Liver (tissue), 9 donors: ENCODE data around the gene SIMC1. TPM values are rescaled to one million over a fixed set of nuclear protein-coding genes. Genes with fewer than 3 reads are reported as not detected.

Source experiments
- DNase-seq: peaks from one replicate; pipeline ENCODE4 v3.0.0-alpha.2; 2017; ENCODE audit warnings: low spot score
- H3K27ac ChIP-seq, 2 donors: one replicate each; pipeline ENCODE4 v1.7.0; 2013; ENCODE audit warnings: inconsistent platforms in 2 of 2, low read length in 2 of 2, control low read depth in 1 of 2, low read depth in 1 of 2, mild to moderate bottlenecking in 1 of 2
- H3K27me3 ChIP-seq, 4 donors: one replicate each; pipeline versions ENCODE4 v1.6.1 to v1.7.0; 2013; ENCODE audit warnings: low read length in 3 of 4, inconsistent platforms in 1 of 4, mild to moderate bottlenecking in 1 of 4, moderate library complexity in 1 of 4; ENCODE audit not compliant: control insufficient read depth in 4 of 4, insufficient read depth in 4 of 4
- H3K36me3 ChIP-seq, 4 donors: one replicate each; pipeline versions ENCODE4 v1.6.1 to v1.7.0; 2013; ENCODE audit warnings: low read length in 3 of 4, mild to moderate bottlenecking in 3 of 4, low read depth in 1 of 4, moderate library complexity in 1 of 4; ENCODE audit not compliant: control insufficient read depth in 4 of 4, insufficient read depth in 3 of 4
- H3K4me1 ChIP-seq, 4 donors: one replicate each; pipeline versions ENCODE4 v1.6.1 to v1.7.0; 2013; ENCODE audit warnings: low read length in 3 of 4, mild to moderate bottlenecking in 3 of 4, moderate library complexity in 1 of 4; ENCODE audit not compliant: control insufficient read depth in 4 of 4, insufficient read depth in 4 of 4
- H3K4me3 ChIP-seq, 3 donors: one replicate each; pipeline versions ENCODE4 v1.6.1 to v1.7.0; 2013; ENCODE audit warnings: low read length in 3 of 3, control low read depth in 1 of 3, low read depth in 1 of 3, mild to moderate bottlenecking in 1 of 3
- H3K9ac ChIP-seq, 2 donors: one replicate each; pipeline ENCODE4 v1.7.0; 2013; ENCODE audit warnings: low read length in 2 of 2, mild to moderate bottlenecking in 2 of 2, moderate library complexity in 2 of 2, control low read depth in 1 of 2, low read depth in 1 of 2
- H3K9me3 ChIP-seq, 4 donors: one replicate each; pipeline versions ENCODE4 v1.6.1 to v1.7.0; 2013; ENCODE audit warnings: low read length in 3 of 4; ENCODE audit not compliant: control insufficient read depth in 4 of 4
- CTCF ChIP-seq: fragments of 150-350 bp; IDR thresholded peaks from 2 replicates; pipeline ENCODE4 v1.5.1; 2017; ENCODE audit warnings: improper control_type of control experiment, low read depth, low read length; ENCODE audit not compliant: missing input control
- EGR1 ChIP-seq, 2 donors: IDR thresholded peaks; 2 replicates each; pipeline ENCODE4 v1.6.1; 2016 to 2018; ENCODE audit warnings: antibody characterized with exemption in 2 of 2, low read depth in 2 of 2
- FOXA1 ChIP-seq: IDR thresholded peaks from 2 replicates; pipeline ENCODE4 v1.6.1; 2016; ENCODE audit warnings: antibody characterized with exemption
- FOXA2 ChIP-seq: IDR thresholded peaks from 2 replicates; pipeline ENCODE4 v1.6.1; 2016; ENCODE audit warnings: antibody characterized with exemption
- GABPA ChIP-seq, 2 donors: IDR thresholded peaks in 1 of 2; conservative IDR thresholded peaks in 1 of 2; 2 replicates each; pipeline ENCODE4 v1.6.1; 2016; ENCODE audit warnings: antibody characterized with exemption in 2 of 2, mild to moderate bottlenecking in 1 of 2, moderate library complexity in 1 of 2
- HNF4A ChIP-seq, 2 donors: conservative IDR thresholded peaks; 2 replicates each; pipeline ENCODE4 v1.6.1; 2016; ENCODE audit warnings: antibody characterized with exemption in 2 of 2, mild to moderate bottlenecking in 2 of 2
- HNF4G ChIP-seq: IDR thresholded peaks from 2 replicates; pipeline ENCODE4 v1.6.1; 2016; ENCODE audit warnings: antibody characterized with exemption
- JUND ChIP-seq, 2 donors: IDR thresholded peaks; 2 replicates each; pipeline ENCODE4 v1.6.1; 2016; ENCODE audit warnings: antibody characterized with exemption in 2 of 2
- NR2F2 ChIP-seq: IDR thresholded peaks from 2 replicates; pipeline ENCODE4 v1.6.1; 2016; ENCODE audit warnings: antibody characterized with exemption
- RAD21 ChIP-seq, 2 donors: IDR thresholded peaks; 2 replicates each; pipeline ENCODE4 v1.6.1; 2016; ENCODE audit warnings: antibody characterized with exemption in 2 of 2, mild to moderate bottlenecking in 2 of 2
- RXRA ChIP-seq, 2 donors: IDR thresholded peaks; 2 replicates each; pipeline ENCODE4 v1.6.1; 2017 to 2018; ENCODE audit warnings: antibody characterized with exemption in 2 of 2, mild to moderate bottlenecking in 1 of 2
- SP1 ChIP-seq: IDR thresholded peaks from 2 replicates; pipeline ENCODE4 v1.6.1; 2018; ENCODE audit warnings: antibody characterized with exemption, mild to moderate bottlenecking
- TAF1 ChIP-seq: conservative IDR thresholded peaks from 2 replicates; pipeline ENCODE4 v1.6.1; 2016; ENCODE audit warnings: antibody characterized with exemption, mild to moderate bottlenecking
- YY1 ChIP-seq: IDR thresholded peaks from 2 replicates; pipeline ENCODE4 v1.6.1; 2016; ENCODE audit warnings: antibody characterized with exemption, mild to moderate bottlenecking
- ZBTB33 ChIP-seq: IDR thresholded peaks from 2 replicates; pipeline ENCODE4 v1.6.1; 2016; ENCODE audit warnings: antibody characterized with exemption
- WGBS: extraction: QIAGEN DNeasy Blood & Tissue Kit; methylation state at CpG from one replicate; pipeline ENCODE4 v1.1.7; 2013; 5-methylcytosine and 5-hydroxymethylcytosine counted together
- polyA plus RNA-seq, 2 donors: library from polyadenylated mRNA; stranded (reverse) in 1 of 2; unstranded in 1 of 2; fragments of 200-250 nt in 1 of 2; fragments of >200 nt in 1 of 2; fragmentation: Nextera tagmentation in 1 of 2; extraction: Ambion mirVana in 1 of 2; gene quantifications; one replicate each; pipeline versions ENCODE4 v1.2.1 to v1.2.3, GENCODE V29; 2013 to 2015
- total RNA-seq, 2 donors: library from RNA; depleted of rRNA; stranded (reverse); fragments of >200 nt; gene quantifications; one replicate each; pipeline ENCODE4 v1.2.3, GENCODE V29; 2014
- TF ChIP-seq, protein P1 (sequence below): IDR thresholded peaks from 2 replicates; pipeline ENCODE4 v1.6.1; 2016; ENCODE audit warnings: antibody characterized with exemption
- TF ChIP-seq, protein P2 (sequence below): IDR thresholded peaks from 2 replicates; pipeline ENCODE4 v1.6.1; 2016; ENCODE audit warnings: antibody characterized with exemption, mild to moderate bottlenecking
- TF ChIP-seq, protein P3 (sequence below): IDR thresholded peaks from 2 replicates; pipeline ENCODE4 v1.6.1; 2016; ENCODE audit warnings: antibody characterized with exemption
- donor health status: healthy.
- donor health status: healthy.
- donor health status: healthy.
- donor health status: healthy.
- donor health status: healthy.

SIMC1 gene
- total and polyA plus RNA-seq, 4 donors = 2.5 to 8.9 (median 6.2) TPM

- no peak for TF ChIP-seq ZBTB33
- TF ChIP-seq, protein P1, sequence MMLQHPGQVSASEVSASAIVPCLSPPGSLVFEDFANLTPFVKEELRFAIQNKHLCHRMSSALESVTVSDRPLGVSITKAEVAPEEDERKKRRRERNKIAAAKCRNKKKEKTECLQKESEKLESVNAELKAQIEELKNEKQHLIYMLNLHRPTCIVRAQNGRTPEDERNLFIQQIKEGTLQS = peak; percentile 50
- peak; percentile 38 to 46 for TF ChIP-seq JUND (IDR thresholded peaks at IDR 0.05)
- TF ChIP-seq TAF1 = no peak
- TF ChIP-seq FOXA2 = no peak
- no peak for TF ChIP-seq HNF4G
- no peak for TF ChIP-seq YY1
Observed at GRCh38 chr5:176337913-176338312, 99.7 kb downstream of the SIMC1 start (continued).

- DNase-seq = no peak
- no peaks in the 10 kb centered on the region for H3K27me3 ChIP-seq
- H3K9me3 ChIP-seq = peaks cover 0 to under 1% (median 0%) of the 10 kb centered on the region in 4 donors
- peaks cover 9 to 51% (median 39%) of the 10 kb centered on the region in 4 donors for H3K4me1 ChIP-seq
- H3K27ac ChIP-seq = peak overlapping the region; percentile 44 to 75
- 40% methylated on average over 5 of the region's 5 CpGs for WGBS
- peak overlapping the region in 1 of 3 donors; percentile 5 for H3K4me3 ChIP-seq
- TF ChIP-seq HNF4G (no peak), RXRA (IDR thresholded peaks at IDR 0.05) (peak; percentile 64 to 86), YY1 (peak; percentile 53), SP1 (peak; percentile 64), CTCF (no peak), ZBTB33 (peak; percentile 63), GABPA (IDR thresholded peaks at IDR 0.05 in 1 of 2, conservative IDR thresholded peaks at IDR 0.05 in 1 of 2) (no peak), TAF1 (no peak), FOXA1 (no peak), RAD21 (IDR thresholded peaks at IDR 0.05) (peak in 1 of 2 donors; percentile 32), HNF4A (conservative IDR thresholded peaks at IDR 0.05) (peak; percentile 55 to 84), JUND (IDR thresholded peaks at IDR 0.05) (peak in 1 of 2 donors; percentile 50), EGR1 (IDR thresholded peaks at IDR 0.05; ENCODE audit: low read depth in 2 of 2) (no peak), NR2F2 (no peak), FOXA2 (peak; percentile 33)
- TF ChIP-seq, protein P2, sequence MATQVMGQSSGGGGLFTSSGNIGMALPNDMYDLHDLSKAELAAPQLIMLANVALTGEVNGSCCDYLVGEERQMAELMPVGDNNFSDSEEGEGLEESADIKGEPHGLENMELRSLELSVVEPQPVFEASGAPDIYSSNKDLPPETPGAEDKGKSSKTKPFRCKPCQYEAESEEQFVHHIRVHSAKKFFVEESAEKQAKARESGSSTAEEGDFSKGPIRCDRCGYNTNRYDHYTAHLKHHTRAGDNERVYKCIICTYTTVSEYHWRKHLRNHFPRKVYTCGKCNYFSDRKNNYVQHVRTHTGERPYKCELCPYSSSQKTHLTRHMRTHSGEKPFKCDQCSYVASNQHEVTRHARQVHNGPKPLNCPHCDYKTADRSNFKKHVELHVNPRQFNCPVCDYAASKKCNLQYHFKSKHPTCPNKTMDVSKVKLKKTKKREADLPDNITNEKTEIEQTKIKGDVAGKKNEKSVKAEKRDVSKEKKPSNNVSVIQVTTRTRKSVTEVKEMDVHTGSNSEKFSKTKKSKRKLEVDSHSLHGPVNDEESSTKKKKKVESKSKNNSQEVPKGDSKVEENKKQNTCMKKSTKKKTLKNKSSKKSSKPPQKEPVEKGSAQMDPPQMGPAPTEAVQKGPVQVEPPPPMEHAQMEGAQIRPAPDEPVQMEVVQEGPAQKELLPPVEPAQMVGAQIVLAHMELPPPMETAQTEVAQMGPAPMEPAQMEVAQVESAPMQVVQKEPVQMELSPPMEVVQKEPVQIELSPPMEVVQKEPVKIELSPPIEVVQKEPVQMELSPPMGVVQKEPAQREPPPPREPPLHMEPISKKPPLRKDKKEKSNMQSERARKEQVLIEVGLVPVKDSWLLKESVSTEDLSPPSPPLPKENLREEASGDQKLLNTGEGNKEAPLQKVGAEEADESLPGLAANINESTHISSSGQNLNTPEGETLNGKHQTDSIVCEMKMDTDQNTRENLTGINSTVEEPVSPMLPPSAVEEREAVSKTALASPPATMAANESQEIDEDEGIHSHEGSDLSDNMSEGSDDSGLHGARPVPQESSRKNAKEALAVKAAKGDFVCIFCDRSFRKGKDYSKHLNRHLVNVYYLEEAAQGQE = no peak
- TF ChIP-seq, protein P1 = no peak
- TF ChIP-seq, protein P3, sequence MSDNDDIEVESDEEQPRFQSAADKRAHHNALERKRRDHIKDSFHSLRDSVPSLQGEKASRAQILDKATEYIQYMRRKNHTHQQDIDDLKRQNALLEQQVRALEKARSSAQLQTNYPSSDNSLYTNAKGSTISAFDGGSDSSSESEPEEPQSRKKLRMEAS = peak; percentile 87
- peak overlapping the region; percentile 19 to 58 for H3K9ac ChIP-seq
- peaks cover 0 to 2% (median 2%) of the 10 kb centered on the region in 4 donors for H3K36me3 ChIP-seq
Observed at GRCh38 chr5:176339304-176339703, 101.1 kb downstream of the SIMC1 start.
